ENCODE results near the gene GGPS1.

DNA sequence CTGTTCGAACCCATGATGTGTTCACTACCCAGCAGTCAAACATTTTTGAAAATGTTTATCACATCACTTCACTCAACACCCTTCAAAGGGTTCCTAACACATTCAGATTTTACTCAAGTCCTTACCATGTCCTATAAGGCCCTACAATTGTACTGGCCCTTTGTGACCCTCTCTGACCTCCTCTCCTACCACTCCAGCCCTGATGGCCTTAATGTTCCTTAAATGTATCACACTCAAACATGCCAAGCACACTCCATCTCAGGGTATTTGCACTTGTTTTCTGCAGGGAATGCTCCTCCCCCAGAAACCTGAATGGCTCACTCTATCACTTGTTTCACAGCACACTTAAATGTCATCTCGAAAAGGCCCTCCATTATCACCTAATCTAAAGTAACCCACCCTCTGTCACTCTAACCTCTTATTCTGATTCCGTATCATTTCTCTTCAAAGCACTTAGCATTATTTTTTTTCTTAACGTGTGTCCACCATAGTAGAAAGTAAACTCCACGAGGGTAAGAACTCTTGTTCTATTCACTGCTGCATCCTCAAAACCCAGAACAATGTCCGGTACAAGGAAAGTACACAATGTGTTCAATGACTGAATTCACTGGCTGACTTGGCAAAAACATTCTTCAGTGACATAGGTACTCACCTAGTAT, 7.7 kb upstream of the GGPS1 start:
- TF ChIP-seq, protein P1, sequence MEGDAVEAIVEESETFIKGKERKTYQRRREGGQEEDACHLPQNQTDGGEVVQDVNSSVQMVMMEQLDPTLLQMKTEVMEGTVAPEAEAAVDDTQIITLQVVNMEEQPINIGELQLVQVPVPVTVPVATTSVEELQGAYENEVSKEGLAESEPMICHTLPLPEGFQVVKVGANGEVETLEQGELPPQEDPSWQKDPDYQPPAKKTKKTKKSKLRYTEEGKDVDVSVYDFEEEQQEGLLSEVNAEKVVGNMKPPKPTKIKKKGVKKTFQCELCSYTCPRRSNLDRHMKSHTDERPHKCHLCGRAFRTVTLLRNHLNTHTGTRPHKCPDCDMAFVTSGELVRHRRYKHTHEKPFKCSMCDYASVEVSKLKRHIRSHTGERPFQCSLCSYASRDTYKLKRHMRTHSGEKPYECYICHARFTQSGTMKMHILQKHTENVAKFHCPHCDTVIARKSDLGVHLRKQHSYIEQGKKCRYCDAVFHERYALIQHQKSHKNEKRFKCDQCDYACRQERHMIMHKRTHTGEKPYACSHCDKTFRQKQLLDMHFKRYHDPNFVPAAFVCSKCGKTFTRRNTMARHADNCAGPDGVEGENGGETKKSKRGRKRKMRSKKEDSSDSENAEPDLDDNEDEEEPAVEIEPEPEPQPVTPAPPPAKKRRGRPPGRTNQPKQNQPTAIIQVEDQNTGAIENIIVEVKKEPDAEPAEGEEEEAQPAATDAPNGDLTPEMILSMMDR (conservative IDR thresholded peaks at IDR 0.05; ENCODE audit: low read length), result no peak
- no peak for TF ChIP-seq EZH2phosphoT487 (IDR thresholded peaks at IDR 0.05; ENCODE audit: borderline replicate concordance, low read depth, low read length)
